Measurements from ENCODE around the gene NXPE4.

- no peak for TF ChIP-seq POLR2A (IDR thresholded peaks at IDR 0.05)
- no peak for TF ChIP-seq CTCF (IDR thresholded peaks at IDR 0.05)
These were observed 30.8 kb downstream of the NXPE4 start for GRCh38 chr11:114564831-114565230.
